Neural cell (in vitro differentiated cells): Measurements from ENCODE around the gene PRTN3.

ENCODE experiments used
- EP300 ChIP-seq: fragments of 450-650 bp; conservative IDR thresholded peaks from 2 replicates; pipeline ENCODE4 v1.6.1; 2014; ENCODE audit warnings: antibody characterized with exemption, mild to moderate bottlenecking, moderate library complexity; ENCODE audit not compliant: poor library complexity, severe bottlenecking
- EZH2 ChIP-seq: fragments of 200-600, 300-800 bp; shearing (Covaris generic), sonication (generic); IDR thresholded peaks from 2 replicates; pipeline ENCODE4 v1.6.1; 2014; ENCODE audit warnings: antibody characterized with exemption, low read length, borderline replicate concordance, mild to moderate bottlenecking; ENCODE audit not compliant: insufficient read depth, poor library complexity, severe bottlenecking
- POLR2AphosphoS5 ChIP-seq: IDR thresholded peaks from 2 replicates; pipeline ENCODE4 v1.6.1; 2012
- RAD21 ChIP-seq: fragments of 450-650 bp; conservative IDR thresholded peaks from 2 replicates; pipeline ENCODE4 v1.6.1; 2014; ENCODE audit warnings: antibody characterized with exemption, mild to moderate bottlenecking, moderate library complexity
- SMC3 ChIP-seq: fragments of 450-650 bp; conservative IDR thresholded peaks from 2 replicates; pipeline ENCODE4 v1.6.1; 2014; ENCODE audit warnings: antibody characterized with exemption, mild to moderate bottlenecking, moderate library complexity; ENCODE audit not compliant: poor library complexity
- TF ChIP-seq, protein P1 (sequence below): fragments of 450-650 bp; IDR thresholded peaks from 2 replicates; pipeline ENCODE4 v1.5.1; 2014; ENCODE audit warnings: antibody characterized with exemption, mild to moderate bottlenecking, moderate library complexity; ENCODE audit not compliant: poor library complexity, severe bottlenecking
- TF ChIP-seq, protein P2 (sequence below): IDR thresholded peaks from 2 replicates; pipeline ENCODE4 v1.6.1; 2012; ENCODE audit warnings: borderline replicate concordance

DNA sequence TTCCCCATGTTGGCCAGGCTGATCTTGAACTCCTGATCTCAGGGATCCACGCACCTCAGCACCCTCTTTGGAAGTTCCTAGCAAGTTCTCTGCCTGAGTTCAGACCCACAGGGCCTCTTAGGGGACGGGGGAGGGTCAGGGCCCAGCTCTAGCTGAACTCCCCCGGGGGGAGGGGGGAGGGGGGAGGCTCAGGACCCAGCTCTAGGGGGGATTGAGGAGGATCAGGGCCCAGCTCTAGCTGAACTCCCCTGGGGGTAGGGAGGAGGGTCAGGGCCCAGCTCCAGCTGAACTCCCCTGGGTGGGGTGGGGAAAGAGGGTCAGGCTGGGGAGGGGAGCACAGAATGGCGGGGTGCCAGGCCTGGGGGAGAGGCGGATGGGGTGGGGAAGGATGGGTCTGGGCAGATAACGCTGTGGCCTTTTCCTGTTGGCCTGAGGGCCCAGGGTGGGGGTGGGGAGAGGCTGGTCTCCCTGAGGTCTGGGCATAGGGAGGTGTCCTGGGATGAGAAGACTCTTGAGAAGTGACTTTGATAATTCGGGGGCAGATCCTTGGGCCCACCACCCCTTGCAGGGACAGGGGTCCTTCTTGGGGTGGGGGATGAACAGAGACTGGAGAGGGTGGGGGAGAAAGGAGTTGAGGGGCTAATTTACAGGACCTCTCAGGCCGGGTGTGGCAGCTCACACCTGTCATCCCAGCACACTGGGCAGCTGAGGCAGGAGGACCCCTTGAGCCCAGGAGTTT lies 49.1 kb upstream of the PRTN3 start:
- TF ChIP-seq, protein P1, sequence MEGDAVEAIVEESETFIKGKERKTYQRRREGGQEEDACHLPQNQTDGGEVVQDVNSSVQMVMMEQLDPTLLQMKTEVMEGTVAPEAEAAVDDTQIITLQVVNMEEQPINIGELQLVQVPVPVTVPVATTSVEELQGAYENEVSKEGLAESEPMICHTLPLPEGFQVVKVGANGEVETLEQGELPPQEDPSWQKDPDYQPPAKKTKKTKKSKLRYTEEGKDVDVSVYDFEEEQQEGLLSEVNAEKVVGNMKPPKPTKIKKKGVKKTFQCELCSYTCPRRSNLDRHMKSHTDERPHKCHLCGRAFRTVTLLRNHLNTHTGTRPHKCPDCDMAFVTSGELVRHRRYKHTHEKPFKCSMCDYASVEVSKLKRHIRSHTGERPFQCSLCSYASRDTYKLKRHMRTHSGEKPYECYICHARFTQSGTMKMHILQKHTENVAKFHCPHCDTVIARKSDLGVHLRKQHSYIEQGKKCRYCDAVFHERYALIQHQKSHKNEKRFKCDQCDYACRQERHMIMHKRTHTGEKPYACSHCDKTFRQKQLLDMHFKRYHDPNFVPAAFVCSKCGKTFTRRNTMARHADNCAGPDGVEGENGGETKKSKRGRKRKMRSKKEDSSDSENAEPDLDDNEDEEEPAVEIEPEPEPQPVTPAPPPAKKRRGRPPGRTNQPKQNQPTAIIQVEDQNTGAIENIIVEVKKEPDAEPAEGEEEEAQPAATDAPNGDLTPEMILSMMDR, result no peak
- TF ChIP-seq, protein P2, sequence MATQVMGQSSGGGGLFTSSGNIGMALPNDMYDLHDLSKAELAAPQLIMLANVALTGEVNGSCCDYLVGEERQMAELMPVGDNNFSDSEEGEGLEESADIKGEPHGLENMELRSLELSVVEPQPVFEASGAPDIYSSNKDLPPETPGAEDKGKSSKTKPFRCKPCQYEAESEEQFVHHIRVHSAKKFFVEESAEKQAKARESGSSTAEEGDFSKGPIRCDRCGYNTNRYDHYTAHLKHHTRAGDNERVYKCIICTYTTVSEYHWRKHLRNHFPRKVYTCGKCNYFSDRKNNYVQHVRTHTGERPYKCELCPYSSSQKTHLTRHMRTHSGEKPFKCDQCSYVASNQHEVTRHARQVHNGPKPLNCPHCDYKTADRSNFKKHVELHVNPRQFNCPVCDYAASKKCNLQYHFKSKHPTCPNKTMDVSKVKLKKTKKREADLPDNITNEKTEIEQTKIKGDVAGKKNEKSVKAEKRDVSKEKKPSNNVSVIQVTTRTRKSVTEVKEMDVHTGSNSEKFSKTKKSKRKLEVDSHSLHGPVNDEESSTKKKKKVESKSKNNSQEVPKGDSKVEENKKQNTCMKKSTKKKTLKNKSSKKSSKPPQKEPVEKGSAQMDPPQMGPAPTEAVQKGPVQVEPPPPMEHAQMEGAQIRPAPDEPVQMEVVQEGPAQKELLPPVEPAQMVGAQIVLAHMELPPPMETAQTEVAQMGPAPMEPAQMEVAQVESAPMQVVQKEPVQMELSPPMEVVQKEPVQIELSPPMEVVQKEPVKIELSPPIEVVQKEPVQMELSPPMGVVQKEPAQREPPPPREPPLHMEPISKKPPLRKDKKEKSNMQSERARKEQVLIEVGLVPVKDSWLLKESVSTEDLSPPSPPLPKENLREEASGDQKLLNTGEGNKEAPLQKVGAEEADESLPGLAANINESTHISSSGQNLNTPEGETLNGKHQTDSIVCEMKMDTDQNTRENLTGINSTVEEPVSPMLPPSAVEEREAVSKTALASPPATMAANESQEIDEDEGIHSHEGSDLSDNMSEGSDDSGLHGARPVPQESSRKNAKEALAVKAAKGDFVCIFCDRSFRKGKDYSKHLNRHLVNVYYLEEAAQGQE, result no peak
- TF ChIP-seq POLR2AphosphoS5, result no peak
- no peak for TF ChIP-seq RAD21
- TF ChIP-seq EZH2, result no peak
- TF ChIP-seq EP300, result no peak
- TF ChIP-seq SMC3, result no peak
